K562 (cell line): ENCODE data around the gene COL20A1. TPM values are rescaled to one million over a fixed set of nuclear protein-coding genes. Genes with fewer than 3 reads are reported as not detected.

ENCODE experiments used
- CBFA2T3 ChIP-seq: fragments of 450-650 bp; IDR thresholded peaks from 2 replicates; pipeline ENCODE4 v1.6.1; 2017
- HDAC1 ChIP-seq, 2 experiments: fragments of 450-650 bp; IDR thresholded peaks; 2 replicates each; pipeline ENCODE4 v1.6.1; 2016 to 2017; ENCODE audit warnings: inconsistent platforms in 1 of 2, mild to moderate bottlenecking in 1 of 2, moderate library complexity in 1 of 2
- HDAC2 ChIP-seq: fragments of 450-650 bp; IDR thresholded peaks from 2 replicates; pipeline ENCODE4 v1.6.1; 2016; ENCODE audit warnings: mild to moderate bottlenecking
- SAFB2 ChIP-seq: fragments of 200-400 bp; formaldehyde crosslinking; IDR thresholded peaks from 2 replicates; pipeline ENCODE4 v1.6.1; 2018; ENCODE audit warnings: borderline replicate concordance, low read length, low read depth, moderate library complexity; ENCODE audit not compliant: severe bottlenecking
- SAP30 ChIP-seq: fragments of 200-600 bp; sonication (generic); IDR thresholded peaks from 2 replicates; pipeline ENCODE4 v1.6.1; 2012; ENCODE audit warnings: borderline replicate concordance, low read depth, mild to moderate bottlenecking, moderate library complexity, low read length, control low read depth, inconsistent platforms; ENCODE audit not compliant: insufficient read depth, poor library complexity, severe bottlenecking
- TFAM ChIP-seq: fragments of 250-450 bp; sonication (Bioruptor Pico); conservative IDR thresholded peaks from 2 replicates; pipeline ENCODE4 v1.5.0; 2021; ENCODE audit warnings: mild to moderate bottlenecking, moderate library complexity
- ZNF124 ChIP-seq: sonication (generic); formaldehyde crosslinking; IDR thresholded peaks from 2 replicates; pipeline ENCODE4 v1.8.1; 2022; ENCODE audit warnings: missing genetic modification reagents
- ZNF217 ChIP-seq: sonication (generic); formaldehyde crosslinking; IDR thresholded peaks from 2 replicates; pipeline ENCODE4 v1.8.0; 2022; ENCODE audit warnings: mild to moderate bottlenecking, missing genetic modification reagents
- polyA plus RNA-seq, 8 experiments: library from polyadenylated mRNA; depleted of rRNA in 4 of 8; stranded (reverse) in 5 of 8; unstranded in 3 of 8; fragments of >200 nt; fragmentation: Nextera tagmentation in 2 of 8; fragmentation: Illumina TruSeq in 1 of 8; extraction: Ambion mirVana in 2 of 8; extraction: Trizol in 1 of 8; gene quantifications; 2 replicates each; pipeline versions ENCODE4 v1.2.1 to v1.2.3, GENCODE V29; 2011 to 2014; ENCODE audit warnings: inconsistent platforms in 1 of 8, missing spikeins in 1 of 8
- total RNA-seq, 7 experiments: library from RNA; depleted of rRNA in 6 of 7; stranded (reverse); fragments of >200 nt in 6 of 7; fragmentation: Illumina TruSeq in 2 of 7; extraction: Trizol in 2 of 7; gene quantifications; 2 replicates each; pipeline versions ENCODE4 v1.2.1 to v1.2.3, GENCODE V29; 2011 to 2021; ENCODE audit warnings: low replicate concordance in 1 of 7
- TF ChIP-seq, protein P1 (sequence below), 2 experiments: fragments of 450-650 bp in 1 of 2; sonication (generic) in 1 of 2; formaldehyde crosslinking in 1 of 2; IDR thresholded peaks; 2 replicates each; pipeline versions ENCODE4 v1.7.1 to v1.9.0; 2016 to 2022; ENCODE audit warnings: inconsistent platforms in 1 of 2, mild to moderate bottlenecking in 1 of 2, missing genetic modification reagents in 1 of 2

COL20A1 gene
- total and polyA plus RNA-seq, 9 of the 15 experiments (the other 6 are each of a cell fraction or from before 2014, with no cell fraction given), result not detected

DNA sequence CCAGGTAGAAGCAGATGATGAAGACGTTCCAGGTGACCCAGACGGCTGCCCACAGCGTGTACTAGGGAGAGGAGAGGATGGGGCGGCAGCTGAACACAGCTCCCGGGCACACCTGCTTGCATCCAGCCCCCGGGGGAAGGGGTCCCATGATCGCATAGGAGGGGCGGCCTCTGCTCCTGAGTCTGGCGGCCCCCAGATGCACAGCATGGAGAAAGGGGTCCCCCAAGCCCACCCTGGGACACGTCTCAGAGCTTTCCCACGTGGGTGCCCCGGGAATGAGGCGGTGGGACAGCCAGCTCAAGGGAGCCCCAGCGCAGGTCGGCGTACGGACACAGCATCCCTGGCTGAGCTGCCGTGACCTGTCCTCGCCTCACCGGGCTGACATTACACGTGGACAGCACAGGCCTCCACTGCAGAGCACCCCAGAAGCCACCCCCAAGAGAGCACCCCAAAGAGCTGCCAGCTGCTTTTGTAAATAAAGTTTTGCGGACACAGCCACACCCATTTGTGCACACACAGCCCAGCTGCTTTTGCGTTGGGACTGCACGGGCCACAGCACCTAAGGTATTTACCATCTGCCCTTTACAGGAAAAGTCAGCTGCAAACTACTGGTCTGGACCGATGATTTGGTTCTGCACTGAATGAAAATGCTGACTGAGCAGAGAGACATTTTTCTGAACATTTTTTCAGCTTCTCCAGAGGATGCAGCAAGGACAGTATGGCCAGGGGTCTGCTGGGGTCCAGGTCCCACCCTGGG, 44.0 kb upstream of the COL20A1 start (continued):
- TF ChIP-seq, protein P1, sequence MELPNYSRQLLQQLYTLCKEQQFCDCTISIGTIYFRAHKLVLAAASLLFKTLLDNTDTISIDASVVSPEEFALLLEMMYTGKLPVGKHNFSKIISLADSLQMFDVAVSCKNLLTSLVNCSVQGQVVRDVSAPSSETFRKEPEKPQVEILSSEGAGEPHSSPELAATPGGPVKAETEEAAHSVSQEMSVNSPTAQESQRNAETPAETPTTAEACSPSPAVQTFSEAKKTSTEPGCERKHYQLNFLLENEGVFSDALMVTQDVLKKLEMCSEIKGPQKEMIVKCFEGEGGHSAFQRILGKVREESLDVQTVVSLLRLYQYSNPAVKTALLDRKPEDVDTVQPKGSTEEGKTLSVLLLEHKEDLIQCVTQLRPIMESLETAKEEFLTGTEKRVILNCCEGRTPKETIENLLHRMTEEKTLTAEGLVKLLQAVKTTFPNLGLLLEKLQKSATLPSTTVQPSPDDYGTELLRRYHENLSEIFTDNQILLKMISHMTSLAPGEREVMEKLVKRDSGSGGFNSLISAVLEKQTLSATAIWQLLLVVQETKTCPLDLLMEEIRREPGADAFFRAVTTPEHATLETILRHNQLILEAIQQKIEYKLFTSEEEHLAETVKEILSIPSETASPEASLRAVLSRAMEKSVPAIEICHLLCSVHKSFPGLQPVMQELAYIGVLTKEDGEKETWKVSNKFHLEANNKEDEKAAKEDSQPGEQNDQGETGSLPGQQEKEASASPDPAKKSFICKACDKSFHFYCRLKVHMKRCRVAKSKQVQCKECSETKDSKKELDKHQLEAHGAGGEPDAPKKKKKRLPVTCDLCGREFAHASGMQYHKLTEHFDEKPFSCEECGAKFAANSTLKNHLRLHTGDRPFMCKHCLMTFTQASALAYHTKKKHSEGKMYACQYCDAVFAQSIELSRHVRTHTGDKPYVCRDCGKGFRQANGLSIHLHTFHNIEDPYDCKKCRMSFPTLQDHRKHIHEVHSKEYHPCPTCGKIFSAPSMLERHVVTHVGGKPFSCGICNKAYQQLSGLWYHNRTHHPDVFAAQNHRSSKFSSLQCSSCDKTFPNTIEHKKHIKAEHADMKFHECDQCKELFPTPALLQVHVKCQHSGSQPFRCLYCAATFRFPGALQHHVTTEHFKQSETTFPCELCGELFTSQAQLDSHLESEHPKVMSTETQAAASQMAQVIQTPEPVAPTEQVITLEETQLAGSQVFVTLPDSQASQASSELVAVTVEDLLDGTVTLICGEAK (IDR thresholded peaks at IDR 0.05), result peak; percentile 82
- TF ChIP-seq, protein P1 (CRISPR knock-in tag; IDR thresholded peaks at IDR 0.05), result peak; percentile 86
- TF ChIP-seq ZNF124 (CRISPR knock-in tag) (no peak), SAP30 (no peak), TFAM (CRISPR knock-in tag) (no peak), SAFB2 (no peak), HDAC1 (IDR thresholded peaks at IDR 0.05) (no peak), CBFA2T3 (no peak), HDAC2 (no peak), ZNF217 (no peak)
